Activated T-helper 1 cell treated with anti-CD3 and anti-CD28 coated beads, Interleukin-2, amount 50 U/mL, for 16 hours (primary cell): ENCODE data around the gene LAMB1.

ENCODE experiments used
- DNase-seq, 2 donors: peaks; one replicate each; pipeline ENCODE4 v3.0.0-alpha.2; 2020; ENCODE audit warnings: low read depth in 1 of 2, low spot score in 1 of 2

Gene LAMB1

GRCh38 chr7:107948645-107949442 lies 54.1 kb downstream of the LAMB1 start:
- DNase-seq, result no peak

- DNase-seq, result no peak
Observed at GRCh38 chr7:107946881-107947280, 56.1 kb downstream of the LAMB1 start.

- no peak for DNase-seq
Observed at GRCh38 chr7:107946451-107946850, 56.5 kb downstream of the LAMB1 start.

GRCh38 chr7:107945332-107945731 lies 57.6 kb downstream of the LAMB1 start:
- no peak for DNase-seq

- DNase-seq, result no peak
Observed at GRCh38 chr7:107944411-107945169, 58.4 kb downstream of the LAMB1 start.

- DNase-seq, result no peak
Observed at GRCh38 chr7:107943018-107943417, 59.9 kb downstream of the LAMB1 start.

GRCh38 chr7:107940951-107941350 lies 62.0 kb downstream of the LAMB1 start:
- DNase-seq, result no peak

GRCh38 chr7:107939573-107940489 lies 63.1 kb downstream of the LAMB1 start:
- no peak for DNase-seq

- no peak for DNase-seq
Observed at GRCh38 chr7:107938456-107939250, 64.3 kb downstream of the LAMB1 start.

GRCh38 chr7:107937531-107937930 lies 65.4 kb downstream of the LAMB1 start:
- no peak for DNase-seq

- no peak for DNase-seq
Observed at GRCh38 chr7:107936312-107936711, 66.6 kb downstream of the LAMB1 start.

- no peak for DNase-seq
Observed at GRCh38 chr7:107934991-107935770, 67.8 kb downstream of the LAMB1 start.

- no peak for DNase-seq
Observed at GRCh38 chr7:107933386-107934013, 69.5 kb downstream of the LAMB1 start.

GRCh38 chr7:107932805-107933204 lies 70.2 kb downstream of the LAMB1 start:
- no peak for DNase-seq

GRCh38 chr7:107931740-107932515 lies 71.0 kb downstream of the LAMB1 start:
- no peak for DNase-seq

GRCh38 chr7:107926481-107926880 lies 76.5 kb downstream of the LAMB1 start:
- no peak for DNase-seq

- no peak for DNase-seq
Observed at GRCh38 chr7:107924841-107925504, 78.0 kb downstream of the LAMB1 start.

- no peak for DNase-seq
Observed at GRCh38 chr7:107922886-107923285, 80.1 kb downstream of the LAMB1 start.
